ENCODE data around the gene FHDC1.

FHDC1 gene

DNA sequence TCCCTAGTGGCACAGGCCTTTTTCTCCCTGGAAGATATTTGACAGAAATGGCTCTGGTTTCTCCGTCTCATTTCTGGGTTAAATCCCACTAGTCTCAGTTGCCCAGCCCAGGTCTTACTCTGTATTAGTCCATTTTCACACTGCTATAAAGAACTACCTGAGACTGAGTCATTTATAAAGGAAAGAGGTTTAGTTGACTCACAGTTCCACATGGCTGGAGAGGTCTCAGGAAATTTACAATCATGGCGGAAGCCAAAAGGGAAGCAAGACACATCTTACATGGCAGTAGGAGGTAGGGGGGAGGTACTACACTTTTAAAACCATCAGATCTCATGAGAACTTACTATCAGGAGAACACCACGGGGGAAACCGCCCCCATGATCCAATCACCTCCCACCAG, 81.9 kb downstream of the FHDC1 start:
- Histone ChIP-seq H3K79me2 (ENCODE audit: insufficient read depth, low read length) (no peaks in the 10 kb centered on the region), H3K9me3 (ENCODE audit: low read length) (no peaks in the 10 kb centered on the region), H3K27ac (ENCODE audit: low read depth, low read length, poor library complexity, severe bottlenecking) (no peak overlapping the region), H3K4me3 (ENCODE audit: low read depth, low read length, poor library complexity, severe bottlenecking) (no peak overlapping the region), H3K27me3 (ENCODE audit: insufficient read depth, low read length) (0 out of 2 replicates have a peak, but pooled peaks cover 10% of the 10 kb centered on the region), H3F3A (ENCODE audit: insufficient read depth, low read length) (no peaks in the 10 kb centered on the region), H3K4me1 (ENCODE audit: insufficient read depth, low read length, severe bottlenecking) (no peaks in the 10 kb centered on the region), H3K36me3 (ENCODE audit: insufficient read depth, low read length) (no peaks in the 10 kb centered on the region), H3K9ac (ENCODE audit: low read length) (no peak overlapping the region), H2AFZ (ENCODE audit: low read length) (no peak overlapping the region), H3K4me2 (ENCODE audit: low read length) (no peak overlapping the region), H3K9me2 (ENCODE audit: low read depth, low read length) (no peaks in the 10 kb centered on the region), H4K20me1 (ENCODE audit: insufficient read depth, low read length) (no peaks in the 10 kb centered on the region)
- TF ChIP-seq CTCF (IDR thresholded peaks at IDR 0.05; ENCODE audit: low read length) (no peak), EZH2 (IDR thresholded peaks at IDR 0.05; ENCODE audit: borderline replicate concordance, low read length) (no peak)

- no peaks in the 10 kb centered on the region for H3K79me2 ChIP-seq (ENCODE audit: insufficient read depth, low read length)
- no peaks in the 10 kb centered on the region for H3K36me3 ChIP-seq (ENCODE audit: insufficient read depth, low read length)
- H2AFZ ChIP-seq (ENCODE audit: low read length), result no peak overlapping the region
- H3K9me3 ChIP-seq (ENCODE audit: low read length), result no peaks in the 10 kb centered on the region
- no peak overlapping the region for H3K9ac ChIP-seq (ENCODE audit: low read length)
- no peaks in the 10 kb centered on the region for H3K4me1 ChIP-seq (ENCODE audit: insufficient read depth, low read length, severe bottlenecking)
- no peak for TF ChIP-seq EZH2 (IDR thresholded peaks at IDR 0.05; ENCODE audit: borderline replicate concordance, low read length)
- no peak for TF ChIP-seq CTCF (IDR thresholded peaks at IDR 0.05; ENCODE audit: low read length)
- H4K20me1 ChIP-seq (ENCODE audit: insufficient read depth, low read length), result no peaks in the 10 kb centered on the region
- no peaks in the 10 kb centered on the region for H3K9me2 ChIP-seq (ENCODE audit: low read depth, low read length)
- H3K4me3 ChIP-seq (ENCODE audit: low read depth, low read length, poor library complexity, severe bottlenecking), result no peak overlapping the region
- 0 out of 2 replicates have a peak, but pooled peaks cover 10% of the 10 kb centered on the region for H3K27me3 ChIP-seq (ENCODE audit: insufficient read depth, low read length)
- H3F3A ChIP-seq (ENCODE audit: insufficient read depth, low read length), result no peaks in the 10 kb centered on the region
- H3K4me2 ChIP-seq (ENCODE audit: low read length), result no peak overlapping the region
- H3K27ac ChIP-seq (ENCODE audit: low read depth, low read length, poor library complexity, severe bottlenecking), result no peak overlapping the region
Observed at GRCh38 chr4:153018684-153019083, 82.6 kb downstream of the FHDC1 start.

- Histone ChIP-seq H2AFZ (ENCODE audit: low read length) (no peak overlapping the region), H3K4me2 (ENCODE audit: low read length) (no peak overlapping the region), H3K27me3 (ENCODE audit: insufficient read depth, low read length) (0 out of 2 replicates have a peak, but pooled peaks cover 10% of the 10 kb centered on the region), H4K20me1 (ENCODE audit: insufficient read depth, low read length) (no peaks in the 10 kb centered on the region), H3K9me3 (ENCODE audit: low read length) (no peaks in the 10 kb centered on the region), H3K9ac (ENCODE audit: low read length) (no peak overlapping the region), H3F3A (ENCODE audit: insufficient read depth, low read length) (no peaks in the 10 kb centered on the region), H3K9me2 (ENCODE audit: low read depth, low read length) (no peaks in the 10 kb centered on the region), H3K79me2 (ENCODE audit: insufficient read depth, low read length) (no peaks in the 10 kb centered on the region), H3K4me1 (ENCODE audit: insufficient read depth, low read length, severe bottlenecking) (no peaks in the 10 kb centered on the region), H3K36me3 (ENCODE audit: insufficient read depth, low read length) (no peaks in the 10 kb centered on the region), H3K27ac (ENCODE audit: low read depth, low read length, poor library complexity, severe bottlenecking) (no peak overlapping the region), H3K4me3 (ENCODE audit: low read depth, low read length, poor library complexity, severe bottlenecking) (no peak overlapping the region)
- no peak for TF ChIP-seq EZH2 (IDR thresholded peaks at IDR 0.05; ENCODE audit: borderline replicate concordance, low read length)
- no peak for TF ChIP-seq CTCF (IDR thresholded peaks at IDR 0.05; ENCODE audit: low read length)
Observed at GRCh38 chr4:153019906-153020305, 83.8 kb downstream of the FHDC1 start.

All from OCI-LY1 (cell line).